Measurements from ENCODE around the gene PABPN1L. TPM values are rescaled to one million over a fixed set of nuclear protein-coding genes. Genes with fewer than 3 reads are reported as not detected.

Gene PABPN1L
- total RNA-seq, 2 donors from 2014 or later: not detected

- DNase-seq (ENCODE audit: low spot score): no peak
- peaks cover 0 to 38% of the 10 kb centered on the region in 2 donors for H3K4me1 ChIP-seq
- no peaks in the 10 kb centered on the region for H3K9me3 ChIP-seq
- TF ChIP-seq CTCF (IDR thresholded peaks at IDR 0.05): no peak
- no peak overlapping the region for H3K27ac ChIP-seq
- no peaks in the 10 kb centered on the region for H3K36me3 ChIP-seq
- H3K4me3 ChIP-seq: no peak overlapping the region
- no peaks in the 10 kb centered on the region for H3K27me3 ChIP-seq
Measured at GRCh38 chr16:88912556-88912955, 46.1 kb upstream of the PABPN1L start.

DNA sequence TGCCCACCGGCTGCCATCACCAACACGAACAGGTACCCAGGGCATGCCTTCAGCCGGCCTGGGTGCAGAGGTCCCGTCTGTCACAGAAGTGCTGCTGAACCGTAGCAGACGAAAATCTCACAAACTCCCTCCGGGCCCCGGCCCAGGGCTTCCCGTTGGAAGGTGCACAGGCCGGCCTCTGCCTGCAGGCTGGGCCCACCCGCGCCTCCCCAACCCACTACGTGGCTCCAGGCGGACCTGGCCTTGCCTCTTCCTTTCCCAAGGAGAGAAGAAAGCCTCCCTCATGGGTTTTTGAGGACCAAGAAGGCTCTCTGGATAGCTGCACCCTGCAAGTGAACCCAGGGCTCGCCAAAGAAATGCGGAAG is 45.5 kb upstream of the PABPN1L start:
- H3K9me3 ChIP-seq: no peaks in the 10 kb centered on the region
- no peak for DNase-seq (ENCODE audit: low spot score)
- no peak overlapping the region for H3K27ac ChIP-seq
- no peaks in the 10 kb centered on the region for H3K27me3 ChIP-seq
- H3K36me3 ChIP-seq: no peaks in the 10 kb centered on the region
- peaks cover 0 to 38% of the 10 kb centered on the region in 2 donors for H3K4me1 ChIP-seq
- no peak overlapping the region for H3K4me3 ChIP-seq
- no peak for TF ChIP-seq CTCF (IDR thresholded peaks at IDR 0.05)

DNA sequence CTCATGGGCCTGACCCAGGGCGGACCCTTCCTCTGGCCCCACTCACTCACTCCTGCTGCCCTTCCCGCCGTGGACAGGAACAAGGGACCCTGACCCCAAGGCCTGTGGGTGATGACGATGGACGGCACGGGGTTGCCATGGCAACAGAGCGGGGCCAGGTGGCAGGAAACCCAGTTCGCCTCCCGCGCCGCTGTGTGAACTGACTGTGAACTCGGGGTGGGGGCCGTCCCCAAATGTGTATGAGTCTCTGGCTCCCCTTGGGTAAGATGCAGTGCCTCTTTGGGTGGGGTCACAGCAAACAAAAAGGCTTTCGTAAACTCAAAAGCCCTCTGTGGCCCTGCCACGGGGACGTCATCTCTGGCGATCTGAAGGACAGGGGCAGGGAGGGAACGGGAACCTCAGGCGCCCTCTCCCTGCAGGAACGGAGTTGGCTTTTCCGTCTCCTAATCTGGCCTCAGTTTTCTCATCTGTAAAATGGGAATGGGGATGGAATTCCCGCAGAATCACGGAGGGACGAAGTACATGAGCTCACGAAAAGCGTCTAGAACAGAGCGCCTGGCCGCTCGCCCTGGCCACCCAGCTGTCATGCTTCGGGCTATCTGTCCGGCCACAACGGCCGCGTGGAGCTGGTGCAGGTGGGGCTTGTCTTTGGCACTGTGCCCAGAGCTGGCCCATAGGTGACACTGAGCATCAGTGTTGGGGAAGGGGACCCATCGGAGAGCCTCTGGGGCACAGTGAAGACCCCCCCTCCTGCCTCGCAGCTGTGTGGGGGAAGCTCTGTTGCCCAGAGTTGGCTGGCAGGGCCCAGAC is 44.9 kb upstream of the PABPN1L start:
- Histone ChIP-seq H3K4me3 (no peak overlapping the region), H3K36me3 (no peaks in the 10 kb centered on the region), H3K9me3 (no peaks in the 10 kb centered on the region), H3K4me1 (peaks cover 0 to 39% of the 10 kb centered on the region in 2 donors), H3K27ac (no peak overlapping the region), H3K27me3 (no peaks in the 10 kb centered on the region)
- TF ChIP-seq CTCF (IDR thresholded peaks at IDR 0.05): no peak
- DNase-seq (ENCODE audit: low spot score): no peak

- no peak for DNase-seq (ENCODE audit: low spot score)
- peaks cover 0 to 46% of the 10 kb centered on the region in 2 donors for H3K4me1 ChIP-seq
- no peaks in the 10 kb centered on the region for H3K9me3 ChIP-seq
- TF ChIP-seq CTCF (IDR thresholded peaks at IDR 0.05): no peak
- H3K36me3 ChIP-seq: no peaks in the 10 kb centered on the region
- no peak overlapping the region for H3K27ac ChIP-seq
- no peaks in the 10 kb centered on the region for H3K27me3 ChIP-seq
- no peak overlapping the region for H3K4me3 ChIP-seq
Measured at GRCh38 chr16:88910284-88911135, 44.0 kb upstream of the PABPN1L start.

DNA sequence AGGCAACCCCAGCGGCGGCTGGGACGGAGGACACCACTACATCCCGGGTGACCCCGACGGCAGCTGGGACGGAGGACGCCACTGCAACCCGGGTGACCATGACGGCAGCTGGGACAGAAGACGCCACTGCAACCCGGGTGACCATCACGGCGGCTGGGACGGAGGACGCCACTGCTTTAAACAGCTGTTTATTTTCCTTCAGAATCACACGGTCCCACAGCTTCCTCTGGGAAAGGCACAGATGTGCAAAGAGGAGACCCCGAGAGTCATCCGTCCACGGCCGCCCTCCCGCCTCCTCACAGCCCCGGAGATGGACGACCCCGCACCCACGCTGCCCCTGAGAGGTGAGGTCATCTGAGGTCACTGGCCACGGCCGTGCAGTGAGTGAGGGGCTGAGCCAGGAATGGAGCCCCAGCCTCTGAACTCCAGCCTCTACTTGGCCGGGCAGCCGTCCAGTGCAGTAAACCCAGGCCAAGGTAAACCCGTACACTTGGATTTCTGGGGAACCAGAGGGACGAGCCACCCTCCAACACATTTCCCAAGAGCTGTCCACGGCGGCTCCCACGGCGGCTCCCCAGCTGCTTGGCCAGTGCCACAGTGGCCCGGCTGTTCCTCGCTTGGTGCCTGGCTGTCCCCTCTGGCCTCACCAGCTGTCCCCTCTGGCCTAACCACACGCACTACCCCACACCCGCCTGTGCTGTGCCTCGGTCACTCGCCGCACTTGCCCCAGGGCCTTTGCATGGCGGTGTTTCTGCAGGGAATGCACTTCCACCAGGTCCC is 43.2 kb upstream of the PABPN1L start:
- peaks cover 0 to 47% of the 10 kb centered on the region in 2 donors for H3K4me1 ChIP-seq
- no peak overlapping the region for H3K4me3 ChIP-seq
- no peaks in the 10 kb centered on the region for H3K36me3 ChIP-seq
- no peak for TF ChIP-seq CTCF (IDR thresholded peaks at IDR 0.05)
- no peaks in the 10 kb centered on the region for H3K27me3 ChIP-seq
- H3K9me3 ChIP-seq: no peaks in the 10 kb centered on the region
- no peak for DNase-seq (ENCODE audit: low spot score)
- no peak overlapping the region for H3K27ac ChIP-seq
